ENCODE measurements around the gene WDR3.

GRCh38 chr1:117925981-117926380, 3.6 kb upstream of the WDR3 start:
- no peak for TF ChIP-seq POLR2AphosphoS5 (IDR thresholded peaks at IDR 0.05; ENCODE audit: low read depth, low read length)
- no peak for TF ChIP-seq ZBTB33 (IDR thresholded peaks at IDR 0.05; ENCODE audit: extremely low read depth, insufficient replicate concordance, low read length)
- TF ChIP-seq POLR2A (IDR thresholded peaks at IDR 0.05; ENCODE audit: borderline replicate concordance, extremely low read depth, insufficient read depth, insufficient read length) = no peak
- no peak for TF ChIP-seq EGR1 (IDR thresholded peaks at IDR 0.05; ENCODE audit: low read depth)
- TF ChIP-seq CTCF (IDR thresholded peaks at IDR 0.05 in 2 of 3, conservative IDR thresholded peaks at IDR 0.05 in 1 of 3; ENCODE audit: borderline replicate concordance in 1 of 3, insufficient read depth in 1 of 3, low read depth in 2 of 3, low read length in 2 of 3) = no peak
- TF ChIP-seq REST (IDR thresholded peaks at IDR 0.05; ENCODE audit: low read depth) = no peak
- TF ChIP-seq YY1 (IDR thresholded peaks at IDR 0.05; ENCODE audit: extremely low read depth, insufficient replicate concordance, low read depth, low read length) = no peak
- no peak for TF ChIP-seq MAX (IDR thresholded peaks at IDR 0.05)
- no peak for TF ChIP-seq SIN3A (IDR thresholded peaks at IDR 0.05; ENCODE audit: low read depth)
- no peak for TF ChIP-seq CEBPB (IDR thresholded peaks at IDR 0.05; ENCODE audit: low read depth)
- TF ChIP-seq EZH2phosphoT487 (IDR thresholded peaks at IDR 0.05; ENCODE audit: borderline replicate concordance) = no peak
- TF ChIP-seq EZH2 (IDR thresholded peaks at IDR 0.05) = no peak
- no peak for TF ChIP-seq JUND (IDR thresholded peaks at IDR 0.05)
- TF ChIP-seq ELF1 (IDR thresholded peaks at IDR 0.05; ENCODE audit: borderline replicate concordance, low read depth) = no peak
